Upper lobe of left lung (tissue), 4 donors: Measurements from ENCODE around the gene GKN1.

Experiments used
- EP300 ChIP-seq, 4 donors: sonication (generic); formaldehyde crosslinking; IDR thresholded peaks; one replicate each; pipeline ENCODE4 v1.5.1; 2017; ENCODE audit warnings: antibody characterized with exemption in 4 of 4, control low read depth in 2 of 4
- POLR2A ChIP-seq, 4 donors: fragments of 450-650 bp; IDR thresholded peaks; one replicate each; pipeline ENCODE4 v1.5.1; 2016 to 2017; ENCODE audit warnings: antibody characterized with exemption in 4 of 4, mild to moderate bottlenecking in 2 of 4
- TF ChIP-seq, protein P1 (sequence below), 6 experiments: fragments of 450-650 bp in 4 of 6; fragments of 200-600 bp in 2 of 6; sonication (generic) in 2 of 6; IDR thresholded peaks; one replicate each; pipeline ENCODE4 v1.5.1; 2016 to 2019; ENCODE audit warnings: antibody characterized with exemption in 6 of 6

GRCh38 chr2:68964282-68964681 is 10.2 kb upstream of the GKN1 start:
- TF ChIP-seq POLR2A (IDR thresholded peaks at IDR 0.05), result no peak
- TF ChIP-seq, protein P1, sequence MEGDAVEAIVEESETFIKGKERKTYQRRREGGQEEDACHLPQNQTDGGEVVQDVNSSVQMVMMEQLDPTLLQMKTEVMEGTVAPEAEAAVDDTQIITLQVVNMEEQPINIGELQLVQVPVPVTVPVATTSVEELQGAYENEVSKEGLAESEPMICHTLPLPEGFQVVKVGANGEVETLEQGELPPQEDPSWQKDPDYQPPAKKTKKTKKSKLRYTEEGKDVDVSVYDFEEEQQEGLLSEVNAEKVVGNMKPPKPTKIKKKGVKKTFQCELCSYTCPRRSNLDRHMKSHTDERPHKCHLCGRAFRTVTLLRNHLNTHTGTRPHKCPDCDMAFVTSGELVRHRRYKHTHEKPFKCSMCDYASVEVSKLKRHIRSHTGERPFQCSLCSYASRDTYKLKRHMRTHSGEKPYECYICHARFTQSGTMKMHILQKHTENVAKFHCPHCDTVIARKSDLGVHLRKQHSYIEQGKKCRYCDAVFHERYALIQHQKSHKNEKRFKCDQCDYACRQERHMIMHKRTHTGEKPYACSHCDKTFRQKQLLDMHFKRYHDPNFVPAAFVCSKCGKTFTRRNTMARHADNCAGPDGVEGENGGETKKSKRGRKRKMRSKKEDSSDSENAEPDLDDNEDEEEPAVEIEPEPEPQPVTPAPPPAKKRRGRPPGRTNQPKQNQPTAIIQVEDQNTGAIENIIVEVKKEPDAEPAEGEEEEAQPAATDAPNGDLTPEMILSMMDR (IDR thresholded peaks at IDR 0.05), result no peak
- no peak for TF ChIP-seq EP300 (IDR thresholded peaks at IDR 0.05)
